ENCODE measurements around the gene HNRNPA1. TPM values are rescaled to one million over a fixed set of nuclear protein-coding genes. Genes with fewer than 3 reads are reported as not detected.
A peak's percentile ranks its signal among the peaks of the same experiment; 100 is the strongest.

HNRNPA1 gene
- total and polyA plus RNA-seq, 9 of the 15 experiments (the other 6 are each of a cell fraction or from before 2014, with no cell fraction given) = 1,166 to 2,703 (median 1,815) TPM

DNA sequence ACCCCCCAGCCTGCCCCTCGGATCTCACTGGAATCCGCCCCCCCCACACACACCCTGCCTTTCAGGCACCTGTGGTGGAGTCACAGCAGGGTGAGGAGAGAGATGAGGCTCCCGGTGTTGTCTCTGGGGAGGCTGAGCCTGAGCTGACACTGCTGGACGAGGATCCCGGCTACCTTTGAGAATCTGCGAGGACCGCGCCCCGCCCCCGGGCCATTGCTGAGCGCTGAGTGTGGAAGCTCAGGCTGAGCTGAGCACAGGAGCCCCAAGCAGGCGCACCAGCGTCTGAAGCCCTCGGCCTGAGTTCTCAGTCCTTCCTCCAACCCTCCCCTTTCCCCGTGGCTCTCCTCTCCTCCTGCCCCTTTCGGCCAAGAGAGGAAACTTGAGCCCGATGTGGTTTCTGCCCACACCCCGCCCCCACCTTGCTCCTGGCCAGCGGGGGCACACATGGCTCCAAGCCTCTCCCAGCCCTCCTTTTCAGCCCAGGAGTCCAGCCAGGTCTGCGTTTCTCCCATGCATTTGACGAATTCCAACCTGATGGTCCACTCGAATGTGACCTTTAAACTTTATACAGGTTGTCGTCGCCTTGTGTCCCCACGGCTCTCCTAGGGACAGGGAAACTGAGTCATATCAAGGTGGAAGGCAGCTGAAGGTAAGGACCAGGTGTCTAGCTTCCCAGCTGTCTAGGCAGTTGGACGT, 20.4 kb downstream of the HNRNPA1 start, which contains the start of gene NFE2 (continued):
- TF ChIP-seq ZEB2 (IDR thresholded peaks at IDR 0.05) (peak; percentile 56; the same call in 1 of the 2 replicates), ELF4 (CRISPR knock-in tag; IDR thresholded peaks at IDR 0.05) (no peak), POU5F1 (IDR thresholded peaks at IDR 0.05; ENCODE audit: borderline replicate concordance, low read depth, low read length, partially characterized antibody) (no peak), RFX5 (IDR thresholded peaks at IDR 0.05; ENCODE audit: low read depth, low read length) (no peak), SAFB2 (IDR thresholded peaks at IDR 0.05; ENCODE audit: borderline replicate concordance, low read depth, low read length, severe bottlenecking) (no peak)
- TF ChIP-seq, protein P1, sequence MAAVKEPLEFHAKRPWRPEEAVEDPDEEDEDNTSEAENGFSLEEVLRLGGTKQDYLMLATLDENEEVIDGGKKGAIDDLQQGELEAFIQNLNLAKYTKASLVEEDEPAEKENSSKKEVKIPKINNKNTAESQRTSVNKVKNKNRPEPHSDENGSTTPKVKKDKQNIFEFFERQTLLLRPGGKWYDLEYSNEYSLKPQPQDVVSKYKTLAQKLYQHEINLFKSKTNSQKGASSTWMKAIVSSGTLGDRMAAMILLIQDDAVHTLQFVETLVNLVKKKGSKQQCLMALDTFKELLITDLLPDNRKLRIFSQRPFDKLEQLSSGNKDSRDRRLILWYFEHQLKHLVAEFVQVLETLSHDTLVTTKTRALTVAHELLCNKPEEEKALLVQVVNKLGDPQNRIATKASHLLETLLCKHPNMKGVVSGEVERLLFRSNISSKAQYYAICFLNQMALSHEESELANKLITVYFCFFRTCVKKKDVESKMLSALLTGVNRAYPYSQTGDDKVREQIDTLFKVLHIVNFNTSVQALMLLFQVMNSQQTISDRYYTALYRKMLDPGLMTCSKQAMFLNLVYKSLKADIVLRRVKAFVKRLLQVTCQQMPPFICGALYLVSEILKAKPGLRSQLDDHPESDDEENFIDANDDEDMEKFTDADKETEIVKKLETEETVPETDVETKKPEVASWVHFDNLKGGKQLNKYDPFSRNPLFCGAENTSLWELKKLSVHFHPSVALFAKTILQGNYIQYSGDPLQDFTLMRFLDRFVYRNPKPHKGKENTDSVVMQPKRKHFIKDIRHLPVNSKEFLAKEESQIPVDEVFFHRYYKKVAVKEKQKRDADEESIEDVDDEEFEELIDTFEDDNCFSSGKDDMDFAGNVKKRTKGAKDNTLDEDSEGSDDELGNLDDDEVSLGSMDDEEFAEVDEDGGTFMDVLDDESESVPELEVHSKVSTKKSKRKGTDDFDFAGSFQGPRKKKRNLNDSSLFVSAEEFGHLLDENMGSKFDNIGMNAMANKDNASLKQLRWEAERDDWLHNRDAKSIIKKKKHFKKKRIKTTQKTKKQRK (IDR thresholded peaks at IDR 0.05; ENCODE audit: borderline replicate concordance, low read depth, low read length) = no peak
- TF ChIP-seq, protein P2, sequence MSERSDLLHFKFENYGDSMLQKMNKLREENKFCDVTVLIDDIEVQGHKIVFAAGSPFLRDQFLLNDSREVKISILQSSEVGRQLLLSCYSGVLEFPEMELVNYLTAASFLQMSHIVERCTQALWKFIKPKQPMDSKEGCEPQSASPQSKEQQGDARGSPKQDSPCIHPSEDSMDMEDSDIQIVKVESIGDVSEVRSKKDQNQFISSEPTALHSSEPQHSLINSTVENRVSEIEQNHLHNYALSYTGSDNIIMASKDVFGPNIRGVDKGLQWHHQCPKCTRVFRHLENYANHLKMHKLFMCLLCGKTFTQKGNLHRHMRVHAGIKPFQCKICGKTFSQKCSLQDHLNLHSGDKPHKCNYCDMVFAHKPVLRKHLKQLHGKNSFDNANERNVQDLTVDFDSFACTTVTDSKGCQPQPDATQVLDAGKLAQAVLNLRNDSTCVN (CRISPR knock-in tag; IDR thresholded peaks at IDR 0.05) = no peak
- TF ChIP-seq, protein P3, sequence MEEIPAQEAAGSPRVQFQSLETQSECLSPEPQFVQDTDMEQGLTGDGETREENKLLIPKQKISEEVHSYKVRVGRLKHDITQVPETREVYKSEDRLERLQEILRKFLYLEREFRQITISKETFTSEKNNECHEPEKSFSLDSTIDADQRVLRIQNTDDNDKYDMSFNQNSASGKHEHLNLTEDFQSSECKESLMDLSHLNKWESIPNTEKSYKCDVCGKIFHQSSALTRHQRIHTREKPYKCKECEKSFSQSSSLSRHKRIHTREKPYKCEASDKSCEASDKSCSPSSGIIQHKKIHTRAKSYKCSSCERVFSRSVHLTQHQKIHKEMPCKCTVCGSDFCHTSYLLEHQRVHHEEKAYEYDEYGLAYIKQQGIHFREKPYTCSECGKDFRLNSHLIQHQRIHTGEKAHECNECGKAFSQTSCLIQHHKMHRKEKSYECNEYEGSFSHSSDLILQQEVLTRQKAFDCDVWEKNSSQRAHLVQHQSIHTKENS (CRISPR knock-in tag; IDR thresholded peaks at IDR 0.05) = no peak
- TF ChIP-seq, protein P4, sequence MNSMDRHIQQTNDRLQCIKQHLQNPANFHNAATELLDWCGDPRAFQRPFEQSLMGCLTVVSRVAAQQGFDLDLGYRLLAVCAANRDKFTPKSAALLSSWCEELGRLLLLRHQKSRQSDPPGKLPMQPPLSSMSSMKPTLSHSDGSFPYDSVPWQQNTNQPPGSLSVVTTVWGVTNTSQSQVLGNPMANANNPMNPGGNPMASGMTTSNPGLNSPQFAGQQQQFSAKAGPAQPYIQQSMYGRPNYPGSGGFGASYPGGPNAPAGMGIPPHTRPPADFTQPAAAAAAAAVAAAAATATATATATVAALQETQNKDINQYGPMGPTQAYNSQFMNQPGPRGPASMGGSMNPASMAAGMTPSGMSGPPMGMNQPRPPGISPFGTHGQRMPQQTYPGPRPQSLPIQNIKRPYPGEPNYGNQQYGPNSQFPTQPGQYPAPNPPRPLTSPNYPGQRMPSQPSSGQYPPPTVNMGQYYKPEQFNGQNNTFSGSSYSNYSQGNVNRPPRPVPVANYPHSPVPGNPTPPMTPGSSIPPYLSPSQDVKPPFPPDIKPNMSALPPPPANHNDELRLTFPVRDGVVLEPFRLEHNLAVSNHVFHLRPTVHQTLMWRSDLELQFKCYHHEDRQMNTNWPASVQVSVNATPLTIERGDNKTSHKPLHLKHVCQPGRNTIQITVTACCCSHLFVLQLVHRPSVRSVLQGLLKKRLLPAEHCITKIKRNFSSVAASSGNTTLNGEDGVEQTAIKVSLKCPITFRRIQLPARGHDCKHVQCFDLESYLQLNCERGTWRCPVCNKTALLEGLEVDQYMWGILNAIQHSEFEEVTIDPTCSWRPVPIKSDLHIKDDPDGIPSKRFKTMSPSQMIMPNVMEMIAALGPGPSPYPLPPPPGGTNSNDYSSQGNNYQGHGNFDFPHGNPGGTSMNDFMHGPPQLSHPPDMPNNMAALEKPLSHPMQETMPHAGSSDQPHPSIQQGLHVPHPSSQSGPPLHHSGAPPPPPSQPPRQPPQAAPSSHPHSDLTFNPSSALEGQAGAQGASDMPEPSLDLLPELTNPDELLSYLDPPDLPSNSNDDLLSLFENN (IDR thresholded peaks at IDR 0.05; ENCODE audit: low read depth in 2 of 2, low read length in 2 of 2) = no peak; a peak in 1 of 4 replicates
- TF ChIP-seq, protein P5, sequence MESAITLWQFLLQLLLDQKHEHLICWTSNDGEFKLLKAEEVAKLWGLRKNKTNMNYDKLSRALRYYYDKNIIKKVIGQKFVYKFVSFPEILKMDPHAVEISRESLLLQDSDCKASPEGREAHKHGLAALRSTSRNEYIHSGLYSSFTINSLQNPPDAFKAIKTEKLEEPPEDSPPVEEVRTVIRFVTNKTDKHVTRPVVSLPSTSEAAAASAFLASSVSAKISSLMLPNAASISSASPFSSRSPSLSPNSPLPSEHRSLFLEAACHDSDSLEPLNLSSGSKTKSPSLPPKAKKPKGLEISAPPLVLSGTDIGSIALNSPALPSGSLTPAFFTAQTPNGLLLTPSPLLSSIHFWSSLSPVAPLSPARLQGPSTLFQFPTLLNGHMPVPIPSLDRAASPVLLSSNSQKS (CRISPR knock-in tag; IDR thresholded peaks at IDR 0.05) = no peak

Measured in K562 (cell line).